ENCODE measurements around the gene ZNF117.
"Not testable (repeated sequence)": the region's sequence is repeated elsewhere in the genome, so short reads cannot be mapped to it uniquely, and the experiment has no call there.

Gene ZNF117

DNA sequence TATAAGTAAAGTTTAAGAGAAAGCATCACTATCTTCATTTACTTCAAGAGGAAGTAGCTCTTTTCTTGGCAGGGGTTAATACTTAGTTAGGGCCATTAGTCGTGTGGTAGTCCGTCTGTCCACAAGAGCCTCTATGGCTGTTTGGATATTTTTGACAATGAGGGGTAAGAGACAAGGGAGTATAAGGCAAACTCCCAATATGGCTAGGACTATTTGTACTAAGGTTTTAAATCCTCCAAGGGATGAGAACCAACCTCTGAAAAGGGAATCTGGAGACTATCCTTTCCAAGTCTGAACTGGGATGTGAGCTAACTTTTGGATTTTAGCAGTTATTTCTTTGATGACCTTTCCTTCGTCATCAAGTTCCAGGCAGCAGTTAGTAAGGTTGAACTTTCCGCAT is at the start of gene ZNF117:
Gene ZNF117 (minus strand): TSS at position 101 of the 400 bp plus-strand sequence.
- DNase-seq (ENCODE audit: low read depth) = no peak

DNA sequence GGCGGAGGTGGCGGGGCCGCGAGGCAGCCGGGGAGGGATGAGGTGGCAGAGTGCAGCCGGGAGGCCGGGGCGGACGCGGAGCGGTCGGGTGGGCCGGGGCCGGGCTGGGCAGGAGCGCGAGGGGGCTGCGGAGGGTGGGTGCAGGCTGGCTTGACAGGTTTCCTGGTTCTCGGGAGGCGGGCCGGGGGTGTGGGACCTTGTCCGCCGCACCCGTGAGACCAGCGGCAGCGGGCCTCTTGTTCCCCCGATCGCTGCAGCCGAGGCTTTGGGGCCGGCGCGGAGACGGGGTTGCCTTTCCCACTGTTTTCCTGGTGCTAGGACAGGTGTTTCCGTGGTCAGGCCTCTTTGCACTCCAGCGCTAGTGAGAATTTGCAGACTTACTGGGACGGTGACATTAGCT is 47.9 kb upstream of the ZNF117 start:
- peak; percentile 8 for DNase-seq (ENCODE audit: low read depth)

DNA sequence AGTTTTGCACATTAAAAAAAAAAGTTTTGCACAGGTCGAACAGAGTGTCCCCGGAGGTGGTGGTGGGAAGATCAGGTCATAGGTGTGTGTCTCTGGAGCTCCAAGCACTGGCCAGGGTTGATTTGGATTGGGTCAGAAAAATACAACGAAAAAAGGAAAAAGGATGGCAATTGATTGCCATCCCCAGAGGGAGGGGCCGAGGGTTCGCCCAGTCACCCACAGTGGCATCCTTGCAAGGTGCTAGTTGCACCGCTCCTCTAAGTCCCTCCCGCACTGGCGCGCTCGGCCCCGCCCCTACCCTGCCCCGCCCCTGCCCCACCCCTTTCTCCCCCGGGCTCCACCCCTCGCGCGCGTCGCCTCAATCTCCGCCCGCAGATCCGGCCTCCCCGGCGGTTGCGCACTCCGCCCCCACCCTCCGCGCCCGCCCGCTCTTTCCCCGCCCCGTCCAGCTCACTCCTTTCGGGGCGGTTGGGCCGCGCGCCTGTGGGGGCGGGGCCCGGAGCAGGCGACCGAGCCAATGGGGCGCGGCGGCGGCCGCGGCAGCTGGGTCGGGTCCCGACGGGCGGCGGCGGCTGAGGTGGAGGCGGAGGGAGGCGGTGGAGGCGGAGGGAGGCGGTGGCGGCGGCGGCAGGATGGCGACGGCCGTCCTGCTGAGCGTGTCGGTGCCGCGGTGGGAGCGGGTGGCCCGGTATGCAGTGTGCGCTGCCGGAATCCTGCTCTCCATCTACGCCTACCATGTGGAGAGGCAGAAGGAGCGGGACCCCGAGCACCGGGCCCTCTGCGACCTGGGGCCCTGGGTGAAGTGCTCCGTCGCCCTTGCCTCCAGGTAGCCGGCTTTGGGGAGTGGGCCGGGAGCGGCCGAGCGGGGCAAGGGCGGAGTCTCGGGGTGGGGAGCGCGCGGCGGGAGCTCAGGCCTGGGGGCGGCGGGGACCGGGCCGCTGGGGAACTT is 47.2 kb upstream of the ZNF117 start:
- peak; percentile 89 for DNase-seq (ENCODE audit: low read depth)

DNA sequence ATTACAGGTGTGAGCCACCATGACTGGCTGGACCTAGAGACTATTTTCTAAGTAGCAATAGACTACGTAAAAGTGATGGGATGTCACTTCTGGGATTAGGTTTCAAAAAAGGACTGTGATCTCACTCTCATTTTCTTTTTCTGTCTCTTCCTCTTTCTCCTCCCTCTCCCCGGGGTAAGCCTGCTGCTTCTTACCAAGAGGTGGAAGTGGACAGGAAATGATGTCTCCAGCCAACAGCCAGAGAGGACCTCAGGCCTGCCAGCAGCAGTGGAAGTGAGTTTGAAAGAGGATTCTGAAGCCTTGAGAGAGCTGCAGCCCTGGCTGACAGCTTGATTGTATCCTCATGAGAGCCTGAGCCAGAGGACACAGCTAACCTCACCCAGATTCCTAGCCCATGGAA is 45.7 kb upstream of the ZNF117 start:
- not testable (repeated sequence) for DNase-seq (ENCODE audit: low read depth)

DNA sequence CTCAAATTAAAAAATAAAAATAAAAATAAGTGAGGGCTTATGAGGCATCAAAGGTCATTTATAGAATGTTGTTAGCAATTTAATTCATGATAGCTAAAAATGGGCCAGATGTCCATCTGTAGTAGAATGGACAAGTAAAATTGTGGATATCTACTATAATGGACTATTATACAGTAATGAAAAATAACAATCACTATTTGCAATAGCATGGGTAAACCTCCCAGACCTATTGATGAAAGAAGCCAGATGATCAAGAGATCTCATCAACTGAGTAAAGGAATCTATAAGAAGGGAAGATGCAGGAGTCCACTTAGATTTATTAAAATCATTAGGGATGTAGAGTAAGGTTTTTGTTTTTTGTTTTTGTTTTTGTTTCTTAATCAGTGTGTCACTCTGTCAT is 44.6 kb upstream of the ZNF117 start:
- DNase-seq (ENCODE audit: low read depth) = not testable (repeated sequence)

GRCh38 chr7:65034120-65034782 is 43.4 kb upstream of the ZNF117 start:
- not testable (repeated sequence) for DNase-seq (ENCODE audit: low read depth)

- DNase-seq (ENCODE audit: low read depth) = not testable (repeated sequence)
These were observed 42.6 kb upstream of the ZNF117 start for GRCh38 chr7:65033391-65033790.

DNA sequence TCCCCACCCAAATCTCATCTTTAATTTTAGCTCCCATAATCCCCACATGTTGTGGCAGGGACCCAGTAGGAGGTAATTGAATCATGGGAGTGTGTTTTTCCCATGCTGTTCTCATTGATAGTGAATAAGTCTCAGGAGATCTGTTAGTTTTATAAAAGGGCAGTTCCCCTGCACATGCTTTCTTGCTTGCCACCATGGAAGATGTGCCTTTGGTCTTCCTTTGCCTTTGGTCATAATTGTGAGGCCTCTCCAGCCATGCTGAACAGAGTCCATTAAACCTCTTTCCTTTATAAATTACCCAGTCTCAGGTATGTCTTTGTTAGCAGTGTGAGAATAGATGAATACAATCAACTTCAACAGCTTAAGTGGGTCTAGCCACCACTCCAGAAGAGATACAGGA is 34.2 kb upstream of the ZNF117 start:
- DNase-seq (ENCODE audit: low read depth) = not testable (repeated sequence)

- DNase-seq (ENCODE audit: low read depth) = not testable (repeated sequence)
These were observed 30.1 kb upstream of the ZNF117 start for GRCh38 chr7:65020978-65021377.

GRCh38 chr7:65009881-65010280 is 19.0 kb upstream of the ZNF117 start:
- DNase-seq (ENCODE audit: low read depth) = not testable (repeated sequence)

DNA sequence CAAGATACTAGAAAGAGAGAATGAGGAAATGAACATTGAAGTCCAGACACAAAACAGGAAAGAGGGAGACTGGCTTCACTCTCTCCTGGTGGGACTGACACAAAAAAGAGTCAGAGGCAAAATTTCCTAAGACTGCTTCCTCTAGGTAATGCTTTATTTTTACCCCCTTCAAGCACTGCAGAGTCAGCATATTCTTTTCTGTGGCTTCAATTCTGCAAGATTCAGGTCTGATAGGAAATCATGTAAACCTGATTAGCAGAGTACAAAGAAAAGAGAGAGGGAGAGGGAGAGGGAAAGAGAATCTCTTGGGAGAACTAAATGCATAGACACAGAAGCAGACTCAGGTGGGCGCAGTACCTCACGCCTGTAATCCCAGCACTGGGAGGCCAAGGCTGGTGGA is 18.6 kb upstream of the ZNF117 start:
- not testable (repeated sequence) for DNase-seq (ENCODE audit: low read depth)

DNA sequence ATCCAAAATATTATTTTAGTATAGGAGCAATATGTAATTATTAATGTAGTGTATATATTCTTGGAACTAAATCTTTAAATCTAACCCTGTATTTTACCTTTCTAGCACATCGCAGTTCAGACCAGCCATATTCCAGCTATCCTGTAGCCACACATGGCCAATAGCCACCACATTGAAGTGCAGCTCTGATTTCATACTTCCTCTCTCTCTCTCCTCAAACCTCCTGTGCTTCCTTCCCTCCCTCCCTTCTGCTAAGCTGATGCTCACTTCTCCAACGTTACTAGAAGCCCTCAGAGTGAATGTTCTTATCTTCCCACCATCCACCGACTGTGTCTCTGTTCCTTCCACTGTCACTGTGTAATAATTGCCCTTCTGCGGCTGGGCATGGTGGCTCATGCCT is 16.2 kb upstream of the ZNF117 start:
- DNase-seq (ENCODE audit: low read depth) = not testable (repeated sequence)

GRCh38 chr7:65006094-65006992 is 15.5 kb upstream of the ZNF117 start, which contains the start of gene ERV3-1:
ERV3-1 (minus strand) TSS chr7:65006687; CDS start chr7:64993026, 13,661 bp downstream.
- DNase-seq (ENCODE audit: low read depth) = peak; percentile 87

GRCh38 chr7:65004575-65004974 is 13.7 kb upstream of the ZNF117 start:
- no peak for DNase-seq (ENCODE audit: low read depth)

DNA sequence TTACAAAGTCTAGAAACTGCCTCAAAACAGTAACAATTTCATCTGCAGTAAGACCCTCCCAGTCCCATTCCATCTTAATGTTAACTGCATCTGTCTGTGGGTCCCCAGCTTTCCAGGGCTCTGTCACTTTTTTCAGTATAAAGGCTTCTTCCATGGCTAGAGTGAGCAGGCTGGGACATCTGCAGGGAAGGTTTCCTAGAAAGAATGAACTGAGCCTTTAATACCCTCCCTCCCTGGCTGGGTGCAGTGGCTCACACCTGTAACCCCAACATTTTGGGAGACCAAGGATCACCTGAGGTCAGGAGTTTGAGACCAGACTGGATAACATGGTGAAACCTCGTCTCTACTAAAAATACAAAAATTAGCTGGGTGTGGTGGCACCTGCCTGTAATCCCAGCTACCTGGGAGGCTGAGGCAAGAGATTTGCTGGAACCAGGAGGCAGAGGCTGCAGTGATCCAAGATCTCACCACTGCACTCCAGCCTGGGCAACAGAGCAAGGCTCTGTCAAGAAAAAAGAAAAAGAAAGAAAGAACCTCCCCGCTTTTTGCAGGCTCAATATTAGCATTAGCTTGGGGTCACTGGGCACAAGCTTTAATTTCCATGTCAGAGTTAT is 12.2 kb upstream of the ZNF117 start:
- no peak for DNase-seq (ENCODE audit: low read depth)

- no peak for DNase-seq (ENCODE audit: low read depth)
These were observed 10.5 kb upstream of the ZNF117 start for GRCh38 chr7:65001291-65001814.

- no peak for DNase-seq (ENCODE audit: low read depth)
These were observed 8.5 kb upstream of the ZNF117 start for GRCh38 chr7:64999165-65000004.

- no peak for DNase-seq (ENCODE audit: low read depth)
These were observed 8.0 kb upstream of the ZNF117 start for GRCh38 chr7:64998865-64999164.

GRCh38 chr7:64997927-64998391 is 7.1 kb upstream of the ZNF117 start:
- DNase-seq (ENCODE audit: low read depth) = no peak

GRCh38 chr7:64997164-64997908 is 6.5 kb upstream of the ZNF117 start:
- no peak for DNase-seq (ENCODE audit: low read depth)

Data from T-helper 22 cell (primary cell).